Fibroblast of skin of back (primary cell): ENCODE measurements around the gene LAMA4.

Source experiments
- DNase-seq: peaks from one replicate; pipeline ENCODE4 v3.0.0-alpha.2; 2013

LAMA4 gene

GRCh38 chr6:112243861-112244827 lies 10.2 kb downstream of the LAMA4 start:
- no peak for DNase-seq

- DNase-seq, result peak; percentile 44
Observed at GRCh38 chr6:112241820-112242429, 12.4 kb downstream of the LAMA4 start.

GRCh38 chr6:112237595-112237994 lies 16.8 kb downstream of the LAMA4 start:
- DNase-seq, result peak; percentile 68

- no peak for DNase-seq
Observed at GRCh38 chr6:112237066-112237465, 17.3 kb downstream of the LAMA4 start.

DNA sequence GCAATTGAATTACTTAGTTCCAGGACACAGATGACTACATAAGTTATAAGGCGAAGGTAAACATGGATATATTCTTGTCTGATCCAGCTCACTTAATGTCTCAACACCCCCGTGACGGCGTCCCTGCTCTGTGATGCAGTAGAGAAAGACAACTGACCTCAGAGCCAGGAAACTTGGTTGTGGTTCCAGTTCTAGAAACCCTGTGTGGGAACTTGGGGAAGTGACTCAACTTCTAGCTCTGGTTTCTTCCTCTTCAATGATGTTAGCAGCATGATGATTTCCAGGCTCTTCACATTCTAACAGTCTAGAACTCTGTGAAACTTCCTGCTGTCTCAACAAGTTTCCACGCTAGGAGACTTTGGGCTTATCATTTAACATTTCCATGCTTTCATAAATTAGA lies 18.4 kb downstream of the LAMA4 start:
- DNase-seq, result peak; percentile 29

GRCh38 chr6:112234601-112235000 lies 19.8 kb downstream of the LAMA4 start:
- DNase-seq, result peak; percentile 36

DNA sequence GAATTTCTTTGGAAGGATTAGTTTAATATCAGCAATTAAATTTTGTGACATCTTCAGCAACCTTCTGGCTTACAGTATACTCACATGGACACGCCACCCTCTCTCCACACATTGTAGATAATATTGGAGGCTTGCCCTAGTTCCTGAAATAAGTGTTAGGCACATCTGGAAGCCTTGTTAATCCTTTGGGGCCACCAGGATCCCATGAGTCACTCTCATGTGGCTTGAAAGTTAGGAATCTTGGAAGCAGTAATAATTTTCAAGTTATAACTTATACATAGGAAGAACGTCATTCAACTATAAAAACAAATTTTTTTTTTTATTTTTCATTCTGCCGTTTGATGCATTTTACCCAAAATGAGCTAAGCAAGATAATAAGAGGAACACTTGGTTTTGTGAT lies 20.5 kb downstream of the LAMA4 start:
- peak; percentile 88 for DNase-seq

DNA sequence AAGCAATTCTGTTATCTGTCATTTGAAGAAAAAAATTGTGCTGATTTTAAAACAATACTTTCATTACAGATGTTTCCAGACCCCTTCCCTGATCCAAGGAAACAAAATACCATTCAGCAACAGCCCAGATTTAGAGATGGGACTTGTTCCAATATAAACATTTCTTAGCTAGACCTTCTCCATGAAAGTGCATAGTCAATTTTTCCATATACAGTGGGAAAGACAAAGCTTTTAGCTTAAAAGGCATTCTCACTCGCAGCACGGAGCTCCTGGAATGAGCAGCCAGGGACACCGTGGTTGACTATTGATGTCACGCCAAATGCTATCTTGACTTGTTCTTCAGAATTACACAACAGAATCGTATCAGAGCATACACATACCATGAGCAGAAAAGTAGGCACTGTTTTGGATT lies 21.5 kb downstream of the LAMA4 start:
- DNase-seq, result peak; percentile 87

DNA sequence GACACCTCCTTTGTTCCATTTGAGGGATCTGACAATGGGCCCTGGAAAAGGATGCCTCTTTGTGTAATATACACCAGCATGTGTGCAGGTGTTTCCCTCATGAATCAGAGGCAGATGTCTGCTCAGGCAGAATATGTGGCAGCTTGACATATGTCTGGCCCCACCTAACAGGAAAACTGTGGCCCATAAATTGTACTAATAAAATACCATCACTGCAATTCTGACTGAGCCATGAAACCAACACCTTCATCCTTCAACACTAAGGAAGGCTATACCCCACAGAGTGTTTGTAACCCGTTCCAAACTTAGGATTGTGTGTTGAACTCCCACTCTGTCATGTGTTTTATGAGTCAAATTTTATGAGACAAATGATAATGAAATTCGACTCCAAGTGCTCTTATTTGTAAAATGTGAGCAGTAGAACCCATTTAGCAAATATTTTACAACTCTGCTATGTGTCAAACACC lies 22.7 kb downstream of the LAMA4 start:
- no peak for DNase-seq

- no peak for DNase-seq
Observed at GRCh38 chr6:112231164-112231563, 23.2 kb downstream of the LAMA4 start.

GRCh38 chr6:112228480-112229332 lies 25.7 kb downstream of the LAMA4 start:
- DNase-seq, result no peak

DNA sequence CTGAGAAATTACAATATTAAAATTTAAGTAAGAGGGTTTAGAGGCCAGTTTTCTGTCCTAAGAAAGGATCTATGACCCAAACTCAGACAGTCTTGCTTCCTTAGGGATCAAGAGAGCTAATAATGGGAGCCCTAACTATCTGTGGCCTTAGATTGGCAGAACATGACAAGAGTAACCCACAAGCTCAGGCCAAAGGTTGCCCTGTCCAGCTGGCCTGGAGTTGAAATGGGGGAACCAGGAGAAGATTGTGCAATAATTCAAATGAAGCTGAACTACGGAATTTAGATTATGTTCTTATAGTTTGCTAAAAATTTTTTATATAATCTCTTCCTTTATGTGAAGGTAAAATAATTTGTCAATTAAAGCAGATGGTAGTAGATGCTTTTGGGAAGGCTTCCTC lies 26.4 kb downstream of the LAMA4 start:
- DNase-seq, result no peak

DNA sequence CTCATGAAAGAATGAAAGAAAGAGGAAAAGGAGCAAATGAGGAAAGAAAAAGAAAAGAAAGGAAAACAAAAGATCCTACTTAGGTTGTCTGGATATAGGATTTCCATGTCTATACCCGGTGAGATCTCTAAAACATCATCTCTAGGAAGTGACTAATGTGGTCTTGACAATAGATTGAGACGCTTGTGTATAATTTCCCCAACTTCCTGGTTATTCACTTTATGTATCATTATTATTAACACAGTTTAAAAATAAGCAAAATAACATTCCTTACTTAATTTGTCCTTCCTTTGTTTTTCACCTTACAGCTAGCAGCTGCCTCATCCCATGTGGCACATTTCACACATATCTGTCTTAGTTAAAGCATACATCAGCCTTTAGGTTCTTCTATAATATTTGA lies 27.0 kb downstream of the LAMA4 start:
- DNase-seq, result no peak

GRCh38 chr6:112225691-112226090 lies 28.7 kb downstream of the LAMA4 start:
- DNase-seq, result no peak

DNA sequence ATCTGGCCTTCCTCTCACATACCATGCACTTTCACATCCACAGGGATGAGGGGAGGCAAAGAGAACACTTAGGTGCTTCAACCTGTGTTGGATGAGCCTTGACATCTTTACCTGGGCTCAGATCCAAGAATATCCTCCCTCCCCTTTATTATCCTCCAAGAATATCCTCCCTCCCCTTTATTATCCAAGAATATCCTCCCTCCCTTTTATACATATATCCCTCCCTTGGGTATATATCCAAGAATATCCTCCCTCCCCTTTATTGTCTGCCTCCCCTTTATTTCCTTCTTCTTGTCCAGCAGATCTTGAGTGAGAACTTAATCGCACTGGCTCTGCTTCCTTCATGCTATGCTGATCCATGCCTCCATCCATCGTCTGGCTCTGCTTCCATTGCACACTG lies 30.3 kb downstream of the LAMA4 start:
- DNase-seq, result no peak

GRCh38 chr6:112223070-112223861 lies 31.1 kb downstream of the LAMA4 start:
- DNase-seq, result peak; percentile 61

DNA sequence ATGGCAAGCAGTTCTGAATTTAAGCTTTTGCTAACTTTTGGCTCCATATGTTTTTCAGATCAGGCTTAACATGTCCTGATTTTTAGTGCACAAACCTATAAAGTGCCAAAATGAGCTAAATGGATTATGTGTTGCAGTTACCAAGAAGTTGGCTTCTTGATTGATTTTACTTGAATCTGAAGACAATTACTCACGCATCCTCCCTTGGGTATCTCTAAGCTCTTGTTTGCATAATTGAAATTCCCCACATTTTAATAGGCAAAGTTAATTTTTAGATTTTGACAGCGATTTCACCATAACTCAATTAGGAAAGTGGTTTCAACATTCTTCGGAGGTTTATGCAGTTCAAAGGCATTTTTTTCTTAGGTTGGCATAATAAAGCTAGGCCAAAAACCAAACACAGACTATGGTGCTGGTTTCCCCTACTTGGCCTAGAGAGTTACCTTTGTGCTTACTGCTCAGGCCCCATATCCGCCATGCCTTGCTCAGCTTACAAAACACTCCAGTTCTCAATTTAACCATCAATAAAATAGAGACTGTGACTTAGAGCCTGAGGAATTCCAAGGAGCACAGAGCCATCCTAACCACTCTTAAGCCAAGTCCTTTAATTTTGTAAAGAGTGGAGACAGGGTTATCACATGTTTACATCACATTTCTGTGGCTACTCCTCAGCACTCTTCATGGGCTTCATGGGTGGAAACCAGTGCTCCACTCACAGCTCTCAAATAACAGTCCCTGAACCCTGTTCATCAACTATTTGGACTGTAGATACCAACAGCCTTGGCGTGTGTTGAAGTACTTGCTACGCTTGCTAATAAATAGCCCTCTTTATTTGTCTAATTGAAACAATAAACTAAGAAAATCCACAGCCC lies 32.1 kb downstream of the LAMA4 start:
- peak; percentile 65 for DNase-seq

DNA sequence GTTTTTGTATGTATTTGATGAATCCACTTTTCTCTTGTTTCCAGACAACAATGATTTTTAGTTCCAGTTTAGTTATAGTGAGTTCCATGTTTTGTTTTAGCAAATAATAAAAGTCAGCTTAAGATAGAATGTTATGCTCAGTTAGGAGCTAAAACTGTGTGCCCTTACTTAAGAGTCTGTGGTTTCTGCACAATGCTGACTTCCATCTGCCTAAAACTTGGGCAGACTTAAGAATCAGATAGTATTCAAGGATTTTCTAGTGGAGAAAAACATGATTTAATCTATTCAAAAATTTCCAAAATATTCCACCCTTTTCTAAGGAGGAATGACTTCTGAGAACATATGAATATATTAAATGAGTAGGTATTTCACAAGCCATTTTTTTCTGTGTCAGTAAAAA lies 32.8 kb downstream of the LAMA4 start:
- no peak for DNase-seq

GRCh38 chr6:112218563-112218962 lies 35.8 kb downstream of the LAMA4 start:
- DNase-seq, result no peak

DNA sequence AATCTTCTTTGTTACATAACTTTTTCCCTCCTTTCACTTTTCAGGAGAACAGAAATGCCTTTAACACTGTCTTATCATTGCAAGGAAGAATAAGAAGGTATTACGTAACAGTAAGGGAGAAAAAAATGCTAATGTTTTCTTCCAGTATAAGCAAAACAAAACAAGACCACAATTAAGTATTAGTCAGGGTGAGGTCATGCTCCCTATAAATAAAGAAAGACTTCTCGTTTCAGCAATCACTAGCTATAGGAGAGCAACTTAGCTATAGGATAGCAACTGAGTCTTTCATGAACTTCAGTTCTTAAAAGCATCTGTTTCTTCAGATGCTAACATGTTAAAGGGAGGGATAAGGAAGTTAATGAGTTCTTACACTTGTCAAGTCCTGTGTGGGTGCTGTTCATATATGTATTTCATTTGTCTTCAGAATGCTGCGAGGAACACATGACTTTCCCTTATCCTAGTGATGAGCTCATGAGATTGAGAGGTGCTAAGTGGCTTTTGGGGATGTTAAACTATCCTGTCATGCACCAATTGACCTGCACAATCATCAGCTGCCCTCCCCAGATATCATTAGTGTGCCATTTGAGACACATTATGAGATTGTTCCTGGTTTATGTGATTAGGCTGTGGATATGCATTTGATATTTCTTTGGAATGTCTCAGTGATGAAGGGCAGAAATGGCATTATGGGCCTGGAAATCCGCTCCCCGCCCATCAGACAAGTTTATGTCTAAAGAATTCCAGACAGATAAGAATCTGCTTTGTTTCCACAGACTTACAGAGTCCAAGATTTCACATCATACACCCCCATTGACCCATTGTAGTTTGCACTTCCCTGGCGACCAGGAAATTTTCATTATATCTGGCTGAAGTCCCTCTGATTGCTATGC lies 37.5 kb downstream of the LAMA4 start:
- DNase-seq, result peak; percentile 88
